OCI-LY7 (cell line): ENCODE measurements around the gene DRD5. TPM values are rescaled to one million over a fixed set of nuclear protein-coding genes. Genes with fewer than 3 reads are reported as not detected.

Experiments
- BruUV-seq: library from RNA; stranded (reverse); fragments of 400-500 nt; replicated peaks from 2 replicates; lab custom pipeline; 2021; lab: Mats Ljungman, UMichigan
- CTCF ChIA-PET: fragments of 300-600 bp; sonication (Branson Sonifier 250); formaldehyde crosslinking; loops from one replicate; lab custom pipeline; 2022; ENCODE audit warnings: antibody characterized with exemption; ENCODE audit not compliant: unreplicated experiment; lab: Charles Lee
- POLR2A ChIA-PET: fragments of 300-600 bp; sonication (Branson Sonifier 250); formaldehyde crosslinking; loops from one replicate; lab custom pipeline; 2022; ENCODE audit warnings: antibody characterized with exemption; lab: Charles Lee
- DNase-seq: peaks from one replicate; pipeline ENCODE4 v3.0.0-alpha.2; 2015; ENCODE audit warnings: low spot score
- H2AFZ ChIP-seq: fragments of 200-600 bp; sonication (generic), shearing (Covaris generic); 2 replicates; pipeline ENCODE4 v1.6.1; 2014; ENCODE audit warnings: mild to moderate bottlenecking, antibody characterized with exemption, low read length, moderate library complexity
- H3K27ac ChIP-seq: fragments of 200-600 bp; sonication (generic); 2 replicates; pipeline ENCODE4 v1.5.1; 2014; ENCODE audit warnings: mixed run types, low read depth, mild to moderate bottlenecking, moderate library complexity, low read length, inconsistent platforms; ENCODE audit not compliant: poor library complexity, severe bottlenecking
- H3K36me3 ChIP-seq: fragments of 200-600 bp; sonication (generic); 2 replicates; pipeline ENCODE4 v1.6.1; 2014; ENCODE audit warnings: mild to moderate bottlenecking, antibody characterized with exemption, low read length, moderate library complexity, mixed read lengths; ENCODE audit not compliant: insufficient read depth
- H3K4me1 ChIP-seq: fragments of 200-600 bp; sonication (generic); 2 replicates; pipeline ENCODE4 v1.5.1; 2014; ENCODE audit warnings: mild to moderate bottlenecking, low read length; ENCODE audit not compliant: insufficient read depth, poor library complexity, severe bottlenecking
- H3K4me2 ChIP-seq: fragments of 200-600 bp; sonication (generic); 2 replicates; pipeline ENCODE4 v1.6.1; 2014; ENCODE audit warnings: mild to moderate bottlenecking, low read length
- H3K4me3 ChIP-seq: fragments of 200-600 bp; sonication (generic); 2 replicates; pipeline ENCODE4 v1.5.1; 2014; ENCODE audit warnings: mild to moderate bottlenecking, low read depth, low read length; ENCODE audit not compliant: poor library complexity, severe bottlenecking
- H3K79me2 ChIP-seq: fragments of 200-600 bp; sonication (generic); 2 replicates; pipeline ENCODE4 v1.6.1; 2016; ENCODE audit warnings: low read depth, mild to moderate bottlenecking, low read length, moderate library complexity, mixed read lengths; ENCODE audit not compliant: insufficient read depth
- H3K9me2 ChIP-seq: fragments of 200-600 bp; sonication (generic); 2 replicates; pipeline ENCODE4 v1.6.1; 2016; ENCODE audit warnings: mild to moderate bottlenecking, low read length, mixed read lengths; ENCODE audit not compliant: insufficient read depth
- H3K9me3 ChIP-seq: fragments of 200-600 bp; sonication (generic); 2 replicates; pipeline ENCODE4 v1.6.1; 2014; ENCODE audit warnings: mild to moderate bottlenecking, mixed run types, low read length, mixed read lengths
- H4K20me1 ChIP-seq: fragments of 200-600 bp; sonication (generic); 2 replicates; pipeline ENCODE4 v1.6.1; 2014; ENCODE audit warnings: mild to moderate bottlenecking, antibody characterized with exemption, low read length, moderate library complexity, mixed read lengths; ENCODE audit not compliant: insufficient read depth
- EZH2phosphoT487 ChIP-seq: fragments of 200-600 bp; sonication (generic); IDR thresholded peaks from 2 replicates; pipeline ENCODE4 v1.6.1; 2018; ENCODE audit warnings: low read depth, borderline replicate concordance, mild to moderate bottlenecking, mixed run types, antibody characterized with exemption, low read length, moderate library complexity, mixed read lengths
- intact Hi-C: fragments of 100-400 bp; cut with micrococcal nuclease; formaldehyde crosslinking; loops from one replicate; pipeline ENCODE4 v1.10.0; 2022; ENCODE audit not compliant: unreplicated experiment
- small RNA-seq: library from RNA; depleted of rRNA; stranded (forward); fragments of <200 nt; gene quantifications from one replicate; pipeline ENCODE3, GENCODE V24; 2014
- total RNA-seq, 2 experiments: library from RNA; depleted of rRNA in 1 of 2; stranded (reverse); fragments of >200 nt in 1 of 2; shearing (Covaris generic) in 1 of 2; gene quantifications; 2 replicates each; pipeline ENCODE4 v1.2.3, GENCODE V29; 2014 to 2022
- TF ChIP-seq, protein P1 (sequence below): fragments of 200-600 bp; sonication (generic); conservative IDR thresholded peaks from 2 replicates; pipeline ENCODE4 v1.5.1; 2014; ENCODE audit warnings: mild to moderate bottlenecking, antibody characterized with exemption, low read length, moderate library complexity, mixed read lengths

Gene DRD5
- total RNA-seq, 2 experiments from 2014 or later: not detected

DNA sequence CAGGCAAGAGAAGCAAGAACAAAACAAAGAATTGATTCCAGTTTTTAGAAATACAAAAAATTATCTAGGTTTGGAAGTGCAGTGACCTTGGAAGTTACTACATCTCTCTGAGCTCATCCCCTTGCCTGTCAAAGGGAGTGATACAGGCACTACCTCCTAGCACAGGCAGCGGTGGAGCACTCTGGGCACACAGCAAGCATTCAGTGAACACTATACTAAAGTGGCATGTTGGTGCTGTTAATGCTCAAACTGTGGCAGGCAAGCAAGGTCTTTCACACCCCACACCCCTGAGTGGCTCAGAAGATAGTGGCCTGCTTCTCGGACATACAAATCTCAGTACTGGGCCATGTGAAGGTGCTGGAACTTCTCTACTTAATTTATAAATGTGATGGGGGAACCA lies 51.2 kb downstream of the DRD5 start:
- Histone ChIP-seq H3K79me2 (no peaks in the 10 kb centered on the region), H3K4me2 (no peak overlapping the region), H3K4me1 (no peaks in the 10 kb centered on the region), H2AFZ (no peak overlapping the region), H3K27ac (no peak overlapping the region), H4K20me1 (no peaks in the 10 kb centered on the region), H3K4me3 (no peak overlapping the region), H3K36me3 (no peaks in the 10 kb centered on the region), H3K9me3 (no peaks in the 10 kb centered on the region), H3K9me2 (no peaks in the 10 kb centered on the region)
- CTCF ChIA-PET: no interaction called here
- POLR2A ChIA-PET: no interaction called here
- DNase-seq: no peak
- TF ChIP-seq, protein P1, sequence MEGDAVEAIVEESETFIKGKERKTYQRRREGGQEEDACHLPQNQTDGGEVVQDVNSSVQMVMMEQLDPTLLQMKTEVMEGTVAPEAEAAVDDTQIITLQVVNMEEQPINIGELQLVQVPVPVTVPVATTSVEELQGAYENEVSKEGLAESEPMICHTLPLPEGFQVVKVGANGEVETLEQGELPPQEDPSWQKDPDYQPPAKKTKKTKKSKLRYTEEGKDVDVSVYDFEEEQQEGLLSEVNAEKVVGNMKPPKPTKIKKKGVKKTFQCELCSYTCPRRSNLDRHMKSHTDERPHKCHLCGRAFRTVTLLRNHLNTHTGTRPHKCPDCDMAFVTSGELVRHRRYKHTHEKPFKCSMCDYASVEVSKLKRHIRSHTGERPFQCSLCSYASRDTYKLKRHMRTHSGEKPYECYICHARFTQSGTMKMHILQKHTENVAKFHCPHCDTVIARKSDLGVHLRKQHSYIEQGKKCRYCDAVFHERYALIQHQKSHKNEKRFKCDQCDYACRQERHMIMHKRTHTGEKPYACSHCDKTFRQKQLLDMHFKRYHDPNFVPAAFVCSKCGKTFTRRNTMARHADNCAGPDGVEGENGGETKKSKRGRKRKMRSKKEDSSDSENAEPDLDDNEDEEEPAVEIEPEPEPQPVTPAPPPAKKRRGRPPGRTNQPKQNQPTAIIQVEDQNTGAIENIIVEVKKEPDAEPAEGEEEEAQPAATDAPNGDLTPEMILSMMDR: no peak
- TF ChIP-seq EZH2phosphoT487: no peak
- BruUV-seq: no TSS peak
- intact Hi-C loops: no loop called here

DNA sequence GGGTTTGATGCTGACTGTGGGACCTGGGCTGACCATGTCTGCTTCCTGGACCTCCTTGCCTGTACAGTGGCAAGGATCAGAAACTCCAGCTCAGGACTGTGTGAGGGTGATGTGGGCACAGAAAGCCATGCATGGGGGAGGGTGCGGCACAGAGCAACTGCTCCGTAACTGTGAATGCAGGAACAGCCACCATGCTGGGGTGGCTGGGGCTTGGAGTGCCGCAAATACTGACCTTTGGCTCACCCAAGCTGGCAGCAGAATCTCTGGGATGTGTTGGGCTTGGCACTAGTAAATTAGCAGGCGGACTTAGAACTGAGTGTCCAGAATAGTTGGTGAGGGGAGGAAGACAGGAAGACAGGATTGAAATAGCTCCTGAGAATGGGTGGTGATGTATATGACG lies 52.0 kb downstream of the DRD5 start:
- Histone ChIP-seq H3K4me1 (no peaks in the 10 kb centered on the region), H3K9me2 (no peaks in the 10 kb centered on the region), H2AFZ (no peak overlapping the region), H3K79me2 (no peaks in the 10 kb centered on the region), H3K4me3 (no peak overlapping the region), H3K9me3 (no peaks in the 10 kb centered on the region), H3K36me3 (no peaks in the 10 kb centered on the region), H3K4me2 (no peak overlapping the region), H4K20me1 (no peaks in the 10 kb centered on the region), H3K27ac (no peak overlapping the region)
- BruUV-seq: no TSS peak
- CTCF ChIA-PET: no interaction called here
- intact Hi-C loops: no loop called here
- TF ChIP-seq, protein P1: no peak
- no peak for TF ChIP-seq EZH2phosphoT487
- DNase-seq: no peak
- POLR2A ChIA-PET: no interaction called here

Small RNA genes lying within 50 kb of the gene (small RNA-seq; reads per million reads assigned to genes)
- not detected for gene RNA5SP154

Other genes starting within 250 kb of the DRD5 start
- gene SLC2A9, start 239.9 kb downstream of the DRD5 start, total RNA-seq (2014; rRNA removed; shearing (Covaris generic)): not detected in 2 replicates
- not detected in 2 replicates for gene SLC2A9, start 239.9 kb downstream of the DRD5 start, total RNA-seq (2022)